Suprapubic skin (tissue), 4 donors: ENCODE data around the gene RAB37.

ENCODE experiments used
- EP300 ChIP-seq: sonication (generic); formaldehyde crosslinking; IDR thresholded peaks from one replicate; pipeline ENCODE4 v1.6.1; 2017; ENCODE audit warnings: antibody characterized with exemption
- POLR2A ChIP-seq, 2 donors: fragments of 450-650 bp; IDR thresholded peaks; one replicate each; pipeline ENCODE4 v1.6.1; 2017; ENCODE audit warnings: antibody characterized with exemption in 2 of 2, mild to moderate bottlenecking in 2 of 2, moderate library complexity in 2 of 2
- POLR2AphosphoS5 ChIP-seq, 3 donors: sonication (generic); formaldehyde crosslinking; IDR thresholded peaks; one replicate each; pipeline ENCODE4 v1.6.1; 2017; ENCODE audit warnings: antibody characterized with exemption in 3 of 3
- TF ChIP-seq, protein P1 (sequence below), 2 donors: fragments of 200-600 bp in 1 of 2; fragments of 450-650 bp in 1 of 2; sonication (generic) in 1 of 2; IDR thresholded peaks; one replicate each; pipeline ENCODE4 v1.5.1; 2016 to 2019; ENCODE audit warnings: antibody characterized with exemption in 2 of 2, mild to moderate bottlenecking in 1 of 2, moderate library complexity in 1 of 2

DNA sequence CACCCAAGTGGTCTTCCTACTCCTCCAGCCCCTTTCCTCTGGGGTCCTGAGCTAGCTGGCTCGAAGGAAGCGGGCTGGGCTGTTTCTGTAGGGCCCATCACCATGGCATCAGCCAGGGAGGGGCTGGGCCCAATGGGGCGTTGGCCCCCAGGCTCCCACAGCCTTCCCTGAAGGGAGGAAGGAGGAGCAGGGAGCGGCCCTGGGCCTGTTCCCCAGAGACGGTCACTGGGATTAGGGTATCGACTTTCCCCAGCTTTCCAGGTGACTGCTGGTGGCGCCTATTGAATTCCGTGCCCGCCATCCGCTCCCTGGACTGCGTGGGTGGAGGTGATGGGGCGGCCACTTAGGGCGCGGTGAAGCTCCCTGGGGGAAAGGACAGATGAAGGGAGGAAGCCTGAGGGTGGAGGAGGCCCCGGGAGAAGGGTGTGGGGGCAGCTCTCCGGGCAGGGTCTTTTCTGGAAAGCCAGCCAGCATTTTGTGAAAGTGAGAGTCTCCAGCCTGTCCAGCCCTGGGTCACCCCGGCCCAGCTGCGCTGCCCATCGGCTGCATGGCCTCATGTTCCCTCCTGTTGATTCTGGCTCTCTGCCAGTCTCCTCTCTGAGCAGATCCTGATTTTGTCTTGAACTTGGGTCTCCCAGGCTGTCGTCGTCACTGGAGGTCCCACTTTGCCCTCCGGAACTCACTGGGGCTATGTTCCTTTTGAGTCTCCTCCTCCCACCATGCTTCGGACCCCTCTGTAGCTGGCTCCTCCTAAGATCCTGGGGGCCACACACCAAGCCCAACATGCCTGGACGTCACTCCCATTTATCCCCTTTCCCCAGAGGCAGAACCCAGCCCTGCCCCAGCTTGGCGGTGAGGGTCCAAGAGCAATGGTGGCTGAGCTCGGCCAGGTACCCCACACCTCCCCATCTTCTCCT is 21.1 kb downstream of the RAB37 start:
- TF ChIP-seq POLR2A (IDR thresholded peaks at IDR 0.05), result no peak
- TF ChIP-seq, protein P1, sequence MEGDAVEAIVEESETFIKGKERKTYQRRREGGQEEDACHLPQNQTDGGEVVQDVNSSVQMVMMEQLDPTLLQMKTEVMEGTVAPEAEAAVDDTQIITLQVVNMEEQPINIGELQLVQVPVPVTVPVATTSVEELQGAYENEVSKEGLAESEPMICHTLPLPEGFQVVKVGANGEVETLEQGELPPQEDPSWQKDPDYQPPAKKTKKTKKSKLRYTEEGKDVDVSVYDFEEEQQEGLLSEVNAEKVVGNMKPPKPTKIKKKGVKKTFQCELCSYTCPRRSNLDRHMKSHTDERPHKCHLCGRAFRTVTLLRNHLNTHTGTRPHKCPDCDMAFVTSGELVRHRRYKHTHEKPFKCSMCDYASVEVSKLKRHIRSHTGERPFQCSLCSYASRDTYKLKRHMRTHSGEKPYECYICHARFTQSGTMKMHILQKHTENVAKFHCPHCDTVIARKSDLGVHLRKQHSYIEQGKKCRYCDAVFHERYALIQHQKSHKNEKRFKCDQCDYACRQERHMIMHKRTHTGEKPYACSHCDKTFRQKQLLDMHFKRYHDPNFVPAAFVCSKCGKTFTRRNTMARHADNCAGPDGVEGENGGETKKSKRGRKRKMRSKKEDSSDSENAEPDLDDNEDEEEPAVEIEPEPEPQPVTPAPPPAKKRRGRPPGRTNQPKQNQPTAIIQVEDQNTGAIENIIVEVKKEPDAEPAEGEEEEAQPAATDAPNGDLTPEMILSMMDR (IDR thresholded peaks at IDR 0.05), result no peak
- TF ChIP-seq POLR2AphosphoS5 (IDR thresholded peaks at IDR 0.05), result no peak
- TF ChIP-seq EP300, result no peak
